Eye (tissue), 1 donor: ENCODE results near the gene MT1X.

Source experiments
- DNase-seq: peaks from one replicate; pipeline ENCODE4 v3.0.0-alpha.2; 2015

The MT1X gene

DNA sequence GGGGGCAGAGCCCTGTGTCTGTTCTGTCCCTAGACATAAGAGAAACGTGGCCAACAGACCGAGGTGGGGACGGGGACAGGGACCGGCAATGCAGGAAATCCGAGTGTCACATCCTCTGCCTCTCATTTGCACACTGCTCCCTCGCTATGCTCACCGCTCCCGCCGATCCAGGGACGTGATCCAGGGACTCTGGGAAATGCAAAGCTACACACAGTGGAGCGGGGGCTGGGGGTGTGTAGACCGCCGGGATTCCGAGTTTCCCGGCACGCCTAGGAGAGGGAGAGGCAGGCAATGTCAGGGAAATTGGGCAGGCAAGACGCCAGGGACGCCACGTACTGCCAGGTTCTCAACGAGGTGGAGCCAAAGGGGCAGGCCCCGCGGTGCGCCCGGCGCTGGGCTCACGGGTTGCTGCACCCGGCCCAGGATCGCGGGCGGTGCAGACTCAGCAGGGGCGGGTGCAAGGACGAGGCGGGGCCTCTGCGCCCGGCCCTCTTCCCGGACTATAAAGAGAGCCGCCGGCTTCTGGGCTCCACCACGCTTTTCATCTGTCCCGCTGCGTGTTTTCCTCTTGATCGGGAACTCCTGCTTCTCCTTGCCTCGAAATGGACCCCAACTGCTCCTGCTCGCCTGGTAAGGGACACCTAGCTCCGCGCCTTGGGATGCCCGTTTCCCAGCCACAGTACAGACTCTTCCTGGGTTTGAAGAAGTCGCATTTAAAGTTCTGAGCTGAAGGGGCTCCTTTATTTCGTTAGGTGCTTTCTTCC lies at the start of gene MT1X:
TSS of gene MT1X (plus strand) at position 532 of the 764 bp plus-strand sequence. CDS start at position 603, 71 bp downstream.
- DNase-seq = peak; percentile 90

DNA sequence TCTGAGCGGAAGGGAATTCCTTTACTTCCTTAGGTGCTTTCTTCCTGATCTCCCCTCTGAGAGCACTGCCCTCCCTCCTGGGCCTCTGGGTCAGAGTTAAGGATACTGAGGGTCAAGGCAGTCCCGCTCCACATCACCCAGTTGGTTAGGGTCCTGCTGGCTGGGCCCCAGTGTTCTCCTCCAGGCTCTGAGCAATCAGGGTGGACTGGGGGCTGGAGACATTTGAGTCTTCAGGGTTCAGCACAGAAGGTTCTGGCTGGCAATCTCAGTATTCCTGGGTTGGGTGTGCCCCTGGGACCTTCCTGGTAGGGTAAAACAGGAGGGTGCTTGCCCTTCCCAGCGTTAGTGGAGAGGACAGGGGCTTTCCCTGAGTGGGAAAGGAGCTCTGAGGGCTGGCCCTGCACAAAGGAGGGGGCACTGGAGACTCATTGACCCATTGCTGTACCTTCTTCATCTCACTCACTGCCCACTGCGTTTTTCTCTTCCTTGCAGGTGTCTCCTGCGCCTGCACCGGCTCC lies 49.4 kb upstream of the MT1X start:
- no peak for DNase-seq

DNA sequence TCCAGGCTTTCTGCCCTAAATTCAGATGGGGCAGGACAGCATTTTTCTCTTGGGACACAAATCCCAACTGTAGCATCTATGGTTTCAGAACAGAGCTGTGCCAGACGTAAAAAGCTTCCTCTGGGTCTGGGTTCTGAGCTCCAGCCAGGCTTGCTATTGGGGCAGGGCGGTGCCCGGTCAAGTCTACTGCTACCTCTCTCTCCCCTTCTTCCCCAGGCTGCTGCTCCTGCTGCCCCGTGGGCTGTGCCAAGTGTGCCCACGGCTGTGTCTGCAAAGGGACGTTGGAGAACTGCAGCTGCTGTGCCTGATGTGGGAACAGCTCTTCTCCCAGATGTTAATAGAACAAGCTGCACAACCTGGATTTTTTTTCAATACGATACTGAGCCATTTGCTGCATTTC lies 48.7 kb upstream of the MT1X start:
- no peak for DNase-seq

DNA sequence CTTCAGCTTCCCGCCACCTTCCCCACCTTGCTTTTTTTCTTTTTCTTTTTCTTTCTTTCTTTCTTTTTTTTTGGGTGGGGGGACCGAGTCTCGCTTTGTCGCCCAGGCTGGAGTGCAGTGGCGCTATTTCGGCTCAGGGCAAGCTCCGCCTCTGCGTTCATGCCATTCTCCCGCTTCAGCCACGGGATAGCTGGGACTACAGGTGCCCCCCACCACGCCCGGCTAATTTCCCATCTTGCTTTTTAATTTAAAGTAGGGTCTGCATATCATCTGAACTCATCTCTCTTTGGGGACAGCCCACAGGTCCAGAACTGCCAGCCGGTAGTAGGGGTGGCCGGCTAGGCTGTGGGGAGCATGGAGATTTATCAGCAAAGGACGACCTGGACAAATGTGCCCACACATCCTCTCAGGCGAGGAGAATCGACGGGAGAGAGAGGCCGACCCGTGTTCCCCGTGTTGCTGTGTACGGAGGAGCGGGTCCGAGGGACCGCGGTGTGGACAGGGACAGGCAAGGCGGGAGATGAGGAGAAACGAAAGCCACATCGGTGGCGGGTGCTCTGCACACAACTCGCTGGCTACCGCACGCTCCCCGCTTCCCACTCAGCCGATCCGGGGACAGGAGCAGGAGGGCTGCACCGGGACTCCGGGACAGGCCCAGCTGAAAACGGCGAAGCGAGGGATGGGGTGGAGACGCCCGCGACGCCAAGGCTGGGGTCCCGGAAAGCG lies 47.4 kb upstream of the MT1X start:
- DNase-seq = peak; percentile 43

DNA sequence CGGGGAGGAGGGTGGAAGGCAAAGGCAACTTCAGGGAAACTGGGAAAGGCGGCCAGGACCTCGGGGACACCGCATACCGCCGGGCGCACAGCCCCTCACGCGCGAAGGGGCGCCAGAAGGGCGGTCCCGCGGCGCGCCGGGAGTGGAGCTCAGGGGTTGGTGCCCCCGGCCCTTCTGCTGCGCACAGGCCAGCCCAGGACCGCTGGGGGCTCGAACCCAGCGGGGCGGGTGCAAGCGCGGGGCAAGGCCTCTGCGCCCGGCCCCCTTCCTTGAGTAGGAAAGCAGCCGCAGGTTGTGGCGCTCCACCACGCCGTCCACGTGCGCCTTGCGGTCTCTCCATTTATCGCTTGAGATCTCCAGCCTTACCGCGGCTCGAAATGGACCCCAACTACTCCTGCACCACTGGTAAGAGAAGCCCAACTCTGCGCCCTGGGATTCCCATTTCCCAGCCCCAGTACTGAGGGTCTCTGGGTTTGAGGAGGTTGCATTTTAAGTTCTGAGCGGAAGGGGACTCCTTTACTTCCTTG lies 46.8 kb upstream of the MT1X start:
- no peak for DNase-seq

DNA sequence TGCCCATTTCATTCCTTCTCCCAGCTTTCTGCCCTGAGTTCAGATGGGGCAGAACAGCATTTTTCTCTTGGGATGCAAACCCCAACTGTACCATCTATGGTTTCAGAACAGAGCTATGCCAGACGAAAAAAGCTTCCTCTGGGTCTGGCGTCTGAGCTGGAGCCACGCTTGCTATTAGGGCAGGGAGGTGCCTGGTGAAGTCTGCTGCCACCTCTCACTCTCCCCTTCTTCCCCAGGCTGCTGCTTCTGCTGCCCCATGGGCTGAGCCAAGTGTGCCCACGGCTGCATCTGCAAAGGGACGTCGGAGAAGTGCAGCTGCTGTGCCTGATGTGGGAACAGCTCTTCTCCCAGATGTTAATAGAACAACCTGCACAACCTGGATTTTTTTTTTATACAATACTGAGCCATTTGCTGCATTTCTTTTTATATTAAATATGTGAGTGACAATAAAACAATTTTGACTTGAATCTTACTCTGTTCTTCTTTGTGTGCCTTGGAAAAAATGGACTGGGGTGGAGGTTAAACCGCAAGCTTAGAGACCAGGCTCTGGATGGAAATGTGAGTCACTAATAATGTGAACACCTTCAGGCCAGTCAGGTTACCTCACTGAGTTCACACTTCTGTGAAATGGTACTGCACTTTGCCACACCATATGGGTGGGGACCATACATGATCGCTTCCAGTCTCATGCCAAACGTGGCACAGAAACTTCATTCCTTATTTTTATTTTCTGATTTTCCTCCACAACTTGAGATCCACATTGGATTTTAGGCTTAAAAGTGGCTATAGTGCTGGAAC lies 45.5 kb upstream of the MT1X start:
- no peak for DNase-seq

DNA sequence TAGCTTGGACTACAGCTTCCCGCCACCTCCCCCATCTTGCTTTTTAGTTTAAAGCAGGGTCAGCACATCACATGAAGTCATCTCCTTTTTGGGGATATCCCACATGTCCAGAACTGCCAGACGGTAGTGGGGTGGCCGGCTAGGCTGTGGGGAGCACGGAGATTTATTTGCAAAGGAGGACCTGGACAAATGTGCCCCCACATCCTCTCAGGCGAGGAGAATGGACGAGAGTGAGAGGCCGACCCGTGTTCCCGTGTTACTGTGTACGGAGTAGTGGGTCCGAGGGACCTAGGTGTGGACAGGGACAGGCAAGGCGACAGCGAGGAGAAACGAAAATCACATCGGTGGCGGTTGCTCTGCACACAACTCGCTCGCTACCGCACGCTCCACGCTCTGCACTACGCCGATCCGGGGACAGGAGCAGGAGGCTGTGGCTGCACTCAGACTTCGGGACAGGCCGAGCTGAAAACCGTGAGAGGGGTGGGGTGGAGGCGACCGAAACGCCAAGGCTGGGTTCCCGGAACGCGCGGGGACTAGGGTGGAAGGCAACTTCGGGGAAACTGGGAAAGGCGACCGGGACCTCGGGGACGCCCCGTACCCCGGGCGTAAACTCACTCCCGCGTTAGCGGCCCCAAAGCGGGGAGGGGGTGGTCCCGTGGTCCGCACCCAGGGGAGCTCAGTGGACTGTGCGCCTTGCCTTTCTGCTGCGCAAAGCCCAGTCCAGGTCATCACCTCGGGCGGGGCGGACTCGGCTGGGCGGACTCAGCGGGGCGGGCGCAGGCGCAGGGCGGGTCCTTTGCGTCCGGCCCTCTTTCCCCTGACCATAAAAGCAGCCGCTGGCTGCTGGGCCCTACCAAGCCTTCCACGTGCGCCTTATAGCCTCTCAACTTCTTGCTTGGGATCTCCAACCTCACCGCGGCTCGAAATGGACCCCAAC lies 44.2 kb upstream of the MT1X start, which contains the start of gene MT1A:
TSS of gene MT1A (plus strand) at position 853 of the 937 bp plus-strand sequence. CDS start at position 926, 73 bp downstream.
- peak; percentile 61 for DNase-seq

DNA sequence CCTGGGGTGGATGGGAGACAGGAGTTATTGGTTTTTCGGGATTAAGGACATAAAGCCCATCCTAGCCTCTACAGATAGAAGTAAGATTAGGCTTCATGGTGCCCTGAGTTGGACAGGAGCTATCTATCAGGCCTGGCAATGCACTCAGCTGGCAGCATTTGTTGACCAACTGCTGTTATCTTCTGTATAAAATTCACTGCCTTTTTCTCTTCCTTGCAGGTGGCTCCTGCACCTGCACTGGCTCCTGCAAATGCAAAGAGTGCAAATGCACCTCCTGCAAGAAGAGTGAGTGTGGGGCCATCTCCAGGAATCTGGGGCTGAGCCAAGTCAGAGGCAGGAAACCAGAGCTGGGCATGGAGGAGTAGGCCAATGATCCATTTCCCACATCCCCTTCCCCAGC lies 43.2 kb upstream of the MT1X start:
- no peak for DNase-seq

DNA sequence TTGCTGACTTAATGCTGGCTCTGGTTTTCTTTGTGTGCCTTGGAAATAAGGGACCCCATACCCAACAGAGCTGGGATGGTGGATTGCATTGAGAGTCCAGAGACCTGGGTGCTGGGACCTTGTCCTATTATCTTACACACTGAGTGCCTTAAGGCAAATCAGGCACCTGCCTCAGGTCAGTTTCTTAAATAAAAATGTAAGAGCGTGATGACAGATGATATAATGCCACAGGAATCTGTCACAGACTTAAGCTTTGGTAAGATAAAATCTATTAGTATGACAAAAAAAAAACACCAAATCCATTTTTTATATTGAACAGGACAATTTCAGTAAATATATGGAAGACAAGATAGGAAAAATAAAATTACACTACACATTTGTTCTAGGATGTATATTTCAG lies 42.2 kb upstream of the MT1X start:
- no peak for DNase-seq

DNA sequence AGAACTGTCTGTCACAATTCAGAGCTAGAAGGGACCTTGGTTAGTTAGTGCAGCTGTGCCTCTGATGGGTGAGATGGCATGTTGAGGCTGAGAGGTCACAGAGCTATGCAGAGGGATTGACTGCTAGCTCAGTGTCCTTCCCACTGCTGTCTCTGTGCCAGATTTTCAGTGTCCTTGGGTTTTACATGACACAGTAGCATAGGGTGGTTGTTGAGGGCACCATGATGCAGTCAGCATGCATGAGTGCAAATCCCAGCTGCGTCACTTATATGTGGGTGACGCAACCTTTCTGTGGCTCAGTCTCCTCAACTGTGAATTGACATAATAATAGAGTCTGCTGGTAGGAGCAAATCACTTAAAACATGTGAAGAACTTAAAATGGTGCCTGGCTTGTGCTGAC lies 41.1 kb upstream of the MT1X start:
- no peak for DNase-seq

DNA sequence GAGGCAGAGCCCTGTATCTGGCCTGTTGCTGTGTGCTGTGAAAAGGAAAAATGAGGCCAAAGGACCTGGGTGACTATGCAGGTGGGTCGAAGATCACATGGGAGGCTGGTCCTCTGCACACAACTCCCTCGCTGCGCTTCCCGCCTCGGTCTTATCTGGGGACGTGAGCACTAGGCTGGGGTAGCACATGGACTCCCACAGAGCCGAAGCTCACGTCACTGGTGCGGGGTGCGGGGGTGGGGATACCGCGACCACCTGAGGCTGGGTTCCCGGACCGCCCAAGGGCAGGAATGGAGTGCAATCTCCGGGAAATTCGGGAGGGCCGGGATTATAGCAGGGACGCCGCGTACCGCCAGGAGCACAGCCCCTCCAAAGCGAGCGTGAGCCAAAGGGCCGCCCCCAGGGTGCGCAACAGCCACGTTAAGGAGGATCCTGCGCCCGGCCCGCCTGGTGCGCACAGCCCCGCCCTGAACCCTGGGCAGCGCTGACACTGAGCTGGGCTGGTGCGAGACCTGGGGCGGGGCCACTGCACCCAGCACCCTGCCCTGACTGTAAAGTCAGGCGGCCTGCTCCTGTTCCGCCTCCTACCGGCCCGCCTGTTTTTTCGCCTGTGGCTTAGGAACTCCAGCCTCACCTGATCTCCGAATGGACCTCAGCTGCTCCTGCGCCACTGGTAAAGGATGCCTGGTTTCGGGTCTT lies 39.0 kb upstream of the MT1X start:
- no peak for DNase-seq

DNA sequence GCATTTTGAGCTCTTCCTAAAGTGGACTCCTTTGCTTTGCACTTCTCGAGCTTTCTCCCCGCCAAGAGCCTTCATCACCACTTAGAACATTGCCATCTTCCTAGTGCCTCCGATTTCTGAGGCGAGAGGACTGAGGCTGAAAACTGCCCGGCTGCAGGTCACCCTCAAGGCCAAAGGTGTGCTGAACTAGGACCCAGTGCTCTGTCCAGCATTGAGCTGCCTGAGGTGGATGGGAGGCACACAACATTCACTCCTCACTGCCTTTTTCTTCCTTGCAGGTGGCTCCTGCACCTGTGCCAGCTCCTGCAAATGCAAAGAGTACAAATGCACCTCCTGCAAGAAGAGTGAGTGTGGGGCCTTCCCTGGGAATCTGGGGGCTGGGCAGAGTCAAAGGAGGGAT lies 38.4 kb upstream of the MT1X start:
- DNase-seq = no peak

DNA sequence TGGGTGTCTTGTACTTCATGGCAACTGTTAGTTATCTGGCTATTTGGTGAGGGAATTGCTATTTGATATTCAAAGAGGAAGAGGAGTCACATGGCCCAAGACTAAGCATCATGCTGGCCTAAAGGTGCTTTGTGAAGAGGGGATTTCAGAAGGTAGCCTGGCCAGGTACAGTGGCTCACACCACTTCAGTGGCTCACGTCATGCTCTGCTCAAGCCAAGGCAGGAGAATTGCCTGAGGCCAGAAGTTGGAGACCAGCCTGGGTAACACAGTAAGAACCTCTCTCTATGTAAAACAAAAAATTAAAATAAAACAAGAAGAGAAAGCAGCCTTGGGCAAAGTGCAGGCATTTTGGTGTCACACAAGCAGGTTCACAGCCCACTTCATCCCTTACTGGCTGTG lies 37.0 kb upstream of the MT1X start:
- DNase-seq = no peak

DNA sequence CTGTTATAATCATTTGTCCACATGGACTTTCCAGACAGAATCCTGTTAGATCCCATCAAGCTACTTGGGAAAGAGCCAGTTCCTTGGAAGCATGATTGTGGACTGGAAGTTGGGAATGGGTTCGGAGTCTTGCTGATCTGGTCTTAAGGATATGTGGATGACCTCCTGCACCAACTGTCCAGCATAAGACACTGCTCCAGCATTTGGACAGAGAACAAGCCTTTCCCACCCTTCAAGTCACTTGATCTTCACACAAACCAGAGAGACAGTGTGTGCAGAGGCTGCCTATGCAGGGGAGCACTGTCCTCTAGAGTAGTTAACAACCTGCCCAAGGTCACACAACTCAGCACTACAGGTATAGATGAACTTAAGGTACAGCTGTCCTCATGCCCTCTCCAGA lies 36.4 kb upstream of the MT1X start:
- no peak for DNase-seq

DNA sequence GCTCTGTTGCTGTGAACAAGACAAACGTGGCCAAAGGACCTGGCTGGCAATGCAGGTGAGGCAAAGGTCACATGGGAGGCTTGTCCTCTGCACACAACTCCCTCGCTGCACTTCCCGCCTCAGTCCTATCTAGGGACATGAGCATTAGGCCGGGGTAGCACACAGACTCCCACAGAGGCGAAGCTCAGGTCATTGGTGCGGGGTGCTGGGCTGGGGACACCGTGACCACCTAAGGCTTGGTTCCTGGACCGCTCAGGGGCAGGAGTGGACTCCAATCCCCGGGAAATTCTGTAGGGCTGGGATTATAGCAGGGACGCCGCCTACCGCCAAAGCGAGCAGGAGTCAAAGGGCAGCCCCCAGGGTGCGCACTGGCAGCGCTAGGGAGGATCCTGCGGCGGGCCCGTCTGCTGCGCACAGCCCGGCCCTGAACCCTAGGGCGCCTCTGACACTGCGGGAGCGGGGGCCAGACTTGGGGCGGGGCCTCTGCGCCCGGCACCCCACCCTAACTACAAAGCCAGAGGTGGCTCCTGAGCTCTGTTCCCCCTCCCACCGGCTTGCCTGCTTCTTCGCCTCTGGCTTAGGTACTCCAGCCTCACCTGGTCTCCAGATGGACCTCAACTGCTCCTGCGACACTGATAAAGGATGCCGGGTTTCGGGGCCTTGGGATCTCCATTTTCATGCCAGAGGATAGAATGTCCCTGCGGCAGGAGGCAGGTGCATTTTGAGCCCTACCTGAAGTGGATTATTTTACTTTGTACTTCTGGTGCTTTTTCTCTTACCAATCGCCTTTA lies 34.4 kb upstream of the MT1X start:
- DNase-seq = no peak

DNA sequence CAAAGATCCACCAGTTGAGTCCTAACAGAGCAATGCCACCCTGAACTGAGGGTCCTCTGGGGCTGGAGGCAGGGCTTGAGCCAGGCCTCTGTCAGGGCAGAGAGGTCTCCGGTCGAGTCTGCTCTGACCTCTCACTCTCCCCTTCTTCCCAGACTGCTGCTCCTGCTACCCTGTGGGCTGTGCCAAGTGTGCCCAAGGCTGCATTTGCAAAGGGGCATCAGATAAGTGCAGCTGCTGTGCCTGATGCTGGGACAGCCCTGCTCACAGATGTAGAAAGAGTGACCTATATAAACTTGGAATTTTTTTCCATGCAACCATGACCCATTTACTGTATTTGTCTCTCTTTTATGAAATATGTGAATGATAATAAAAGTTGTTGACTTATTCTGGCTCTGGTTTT lies 33.0 kb upstream of the MT1X start:
- no peak for DNase-seq

DNA sequence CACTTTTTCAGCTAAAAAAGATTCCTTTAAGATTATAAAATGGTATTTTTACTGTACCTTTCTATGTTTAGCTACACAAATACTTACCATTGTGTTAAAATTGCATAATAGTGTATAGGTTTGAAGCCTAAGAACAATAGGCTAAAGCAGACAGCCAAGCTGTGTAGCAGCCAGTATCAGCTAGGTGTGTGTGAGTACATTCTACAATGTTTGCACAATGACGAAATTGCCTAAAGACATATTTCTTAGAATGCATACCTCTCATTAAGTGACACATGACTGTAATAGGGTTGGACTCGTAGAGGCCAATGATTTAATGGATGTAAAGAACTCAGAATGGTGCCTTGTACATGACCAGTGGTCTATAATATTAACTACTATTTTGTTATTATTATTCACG lies 32.5 kb upstream of the MT1X start:
- no peak for DNase-seq

DNA sequence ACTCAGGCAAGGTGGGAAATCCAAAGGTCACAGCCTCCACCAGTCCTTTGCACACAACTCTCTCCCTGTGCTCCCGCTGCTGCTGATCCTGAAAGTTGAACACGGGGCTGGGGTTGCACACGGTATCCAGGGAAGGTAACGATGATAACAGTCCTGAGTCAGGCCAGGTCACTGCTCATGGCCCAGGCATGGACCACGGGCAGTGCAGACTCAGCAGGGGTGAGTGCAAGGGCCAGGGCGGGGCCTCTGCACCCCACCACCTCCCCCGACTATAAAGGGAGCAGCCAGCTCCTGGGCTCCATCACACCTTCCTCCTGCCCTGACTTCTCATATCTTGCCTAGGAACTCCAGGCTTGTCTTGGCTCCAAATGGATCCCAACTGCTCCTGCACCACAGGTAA lies 30.7 kb upstream of the MT1X start, which contains the start of gene MT1B:
TSS of gene MT1B (plus strand) at position 301 of the 400 bp plus-strand sequence. CDS start at position 369, 68 bp downstream.
- DNase-seq = no peak

DNA sequence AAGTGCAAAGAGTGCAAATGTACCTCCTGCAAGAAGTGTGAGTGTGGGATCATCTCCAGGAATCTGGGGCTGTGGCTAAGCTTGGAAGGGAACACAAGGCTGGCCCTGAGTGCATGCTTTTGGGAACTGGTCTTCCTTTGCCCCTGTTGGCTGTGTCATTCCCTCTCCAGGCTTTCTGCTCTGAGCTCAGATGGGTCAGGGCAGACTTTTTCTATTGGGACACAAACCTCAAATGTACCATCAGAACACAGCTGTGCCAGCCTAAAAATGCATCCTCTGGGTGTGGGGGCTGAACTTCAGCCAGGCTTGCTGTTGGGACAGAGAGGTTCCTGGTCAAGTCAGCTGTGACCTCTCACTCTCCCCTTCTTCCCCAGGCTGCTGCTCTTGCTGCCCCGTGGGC lies 29.7 kb upstream of the MT1X start:
- DNase-seq = no peak

DNA sequence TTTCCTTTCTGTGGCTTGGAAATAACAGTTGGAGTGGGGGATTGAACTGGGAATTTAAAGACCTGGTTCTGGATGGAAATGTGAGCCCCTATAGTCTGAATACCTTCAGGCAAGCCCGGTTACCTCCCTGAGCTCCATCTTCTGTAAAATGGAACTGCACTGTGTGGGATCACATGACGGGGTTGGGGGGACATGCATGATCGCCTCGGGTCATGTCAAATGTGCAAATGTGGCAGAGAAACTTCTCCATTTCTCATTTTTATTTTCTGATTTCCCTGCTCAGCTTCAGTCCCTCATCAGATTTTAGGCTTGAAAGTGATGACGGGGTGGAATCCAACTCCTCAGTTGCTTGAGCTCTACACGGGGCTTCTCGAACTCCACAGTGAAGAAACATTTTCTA lies 29.1 kb upstream of the MT1X start:
- no peak for DNase-seq
